ENCODE data around the gene LMX1B.

DNA sequence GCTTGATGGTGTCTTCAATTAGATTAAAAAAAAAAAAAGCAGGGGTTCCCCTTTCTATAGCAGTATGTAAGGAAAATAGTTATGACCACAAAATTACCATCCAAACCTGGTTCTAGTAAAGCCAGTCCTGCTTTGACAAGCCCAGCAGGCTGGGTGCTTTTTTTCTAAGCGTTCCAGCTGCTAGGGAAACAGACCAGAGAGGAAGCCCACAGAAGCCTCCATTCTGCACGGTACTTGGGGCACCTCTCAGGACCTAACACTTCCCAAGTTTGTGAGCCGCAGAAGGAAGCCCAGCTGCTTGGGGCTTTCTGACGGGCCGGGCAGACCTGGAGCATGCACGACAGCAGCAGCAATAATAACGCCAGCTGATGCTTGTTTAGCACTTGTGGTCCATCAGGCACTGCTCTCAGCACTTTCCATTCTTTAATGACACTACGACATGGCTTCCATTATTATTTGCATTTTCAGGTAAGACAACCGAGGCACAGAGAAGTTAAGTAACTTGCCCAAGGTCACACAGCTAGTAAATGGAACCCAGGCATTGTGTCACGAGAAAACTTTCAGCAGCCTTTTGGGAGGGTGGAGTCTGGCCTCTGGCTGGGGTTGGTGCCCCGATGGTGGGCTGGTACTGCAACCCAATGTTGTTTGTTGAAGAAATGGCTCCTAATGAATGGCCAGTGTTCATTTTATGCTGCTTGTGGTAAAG lies 15.4 kb downstream of the LMX1B start:
- TF ChIP-seq CTCF (IDR thresholded peaks at IDR 0.05 in 8 of 11, conservative IDR thresholded peaks at IDR 0.05 in 3 of 11) (no peak), POLR2AphosphoS5 (IDR thresholded peaks at IDR 0.05) (no peak)

All from spleen (tissue), 7 donors.